ENCODE data around the gene IRF4. TPM values are rescaled to one million over a fixed set of nuclear protein-coding genes. Genes with fewer than 3 reads are reported as not detected.
A peak's percentile ranks its signal among the peaks of the same experiment; 100 is the strongest.

The IRF4 gene
- total and polyA plus RNA-seq, 12 donors, result 0.04 to 3.6 (median 0.32) TPM; not detected in 1

DNA sequence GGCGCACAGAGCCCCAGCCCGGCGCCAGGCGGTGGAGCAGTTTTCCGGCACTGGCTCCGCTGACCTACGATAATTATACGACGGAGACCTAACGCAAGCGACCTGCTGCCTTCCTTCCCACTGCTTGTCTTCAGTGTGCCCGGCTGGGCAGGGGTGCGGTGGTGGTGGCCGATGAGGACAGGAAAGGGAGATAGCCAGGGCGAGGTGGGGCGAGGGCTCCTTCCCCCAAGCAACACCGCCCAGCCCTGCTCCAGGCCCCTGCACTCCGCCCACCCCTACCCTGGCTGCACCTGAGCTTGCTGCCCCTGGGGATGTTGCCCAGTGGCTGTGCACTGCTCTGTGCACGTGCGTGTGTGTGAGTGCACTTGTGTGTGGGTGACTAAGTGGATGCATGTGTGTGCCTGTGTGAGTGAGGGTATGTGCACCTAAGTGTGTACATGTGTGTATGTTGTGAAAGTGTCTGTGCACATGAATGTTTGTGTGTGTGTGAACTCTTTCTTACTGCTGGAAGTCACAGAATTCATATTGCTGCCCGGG lies 42.6 kb upstream of the IRF4 start:
- Histone ChIP-seq H3K9me3 (no peaks in the 10 kb centered on the region), H3K27ac (no peak overlapping the region), H3K36me3 (peaks cover 0 to 75% (median 9%) of the 10 kb centered on the region in 9 donors), H3K4me3 (no peak overlapping the region), H3K27me3 (no peaks in the 10 kb centered on the region), H3K4me1 (peaks cover 0 to 16% (median 0%) of the 10 kb centered on the region in 9 donors)
- intact Hi-C loops (cut with DNase I), result no loop called here
- TF ChIP-seq, protein P1, sequence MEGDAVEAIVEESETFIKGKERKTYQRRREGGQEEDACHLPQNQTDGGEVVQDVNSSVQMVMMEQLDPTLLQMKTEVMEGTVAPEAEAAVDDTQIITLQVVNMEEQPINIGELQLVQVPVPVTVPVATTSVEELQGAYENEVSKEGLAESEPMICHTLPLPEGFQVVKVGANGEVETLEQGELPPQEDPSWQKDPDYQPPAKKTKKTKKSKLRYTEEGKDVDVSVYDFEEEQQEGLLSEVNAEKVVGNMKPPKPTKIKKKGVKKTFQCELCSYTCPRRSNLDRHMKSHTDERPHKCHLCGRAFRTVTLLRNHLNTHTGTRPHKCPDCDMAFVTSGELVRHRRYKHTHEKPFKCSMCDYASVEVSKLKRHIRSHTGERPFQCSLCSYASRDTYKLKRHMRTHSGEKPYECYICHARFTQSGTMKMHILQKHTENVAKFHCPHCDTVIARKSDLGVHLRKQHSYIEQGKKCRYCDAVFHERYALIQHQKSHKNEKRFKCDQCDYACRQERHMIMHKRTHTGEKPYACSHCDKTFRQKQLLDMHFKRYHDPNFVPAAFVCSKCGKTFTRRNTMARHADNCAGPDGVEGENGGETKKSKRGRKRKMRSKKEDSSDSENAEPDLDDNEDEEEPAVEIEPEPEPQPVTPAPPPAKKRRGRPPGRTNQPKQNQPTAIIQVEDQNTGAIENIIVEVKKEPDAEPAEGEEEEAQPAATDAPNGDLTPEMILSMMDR (IDR thresholded peaks at IDR 0.05), result no peak
- ATAC-seq (no peak), DNase-seq (peak in 1 of 2 donors; percentile 11)
- 87 to 91% methylated on average over 21 of the region's 21 CpGs for WGBS, 2 donors

DNA sequence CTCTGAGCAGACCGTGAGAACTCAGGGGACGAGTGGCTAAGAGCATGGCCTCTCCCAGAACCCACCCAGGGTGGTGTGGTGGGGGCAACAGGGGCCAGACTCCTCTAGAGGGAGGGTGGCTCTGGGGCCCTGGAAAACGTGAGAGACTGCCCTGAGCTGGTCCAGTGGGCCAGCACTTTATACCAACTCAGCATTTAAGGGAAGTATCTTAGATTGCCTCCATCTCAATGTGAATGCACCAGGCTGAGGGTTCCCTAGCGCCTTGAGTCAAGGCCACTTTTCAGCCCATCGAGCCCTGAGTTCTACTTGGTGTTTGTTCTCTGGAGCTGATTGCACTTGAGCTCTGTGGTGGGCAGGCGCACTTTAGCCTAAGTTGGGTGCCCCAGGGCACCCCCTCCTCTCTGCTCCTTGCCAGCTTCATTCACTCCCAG lies 42.0 kb upstream of the IRF4 start:
- no peaks in the 10 kb centered on the region for H3K27me3 ChIP-seq
- 79 to 89% methylated on average over 6 of the region's 6 CpGs for WGBS, 2 donors
- ATAC-seq, result no peak
- peaks cover 0 to 10% (median 0%) of the 10 kb centered on the region in 9 donors for H3K4me1 ChIP-seq
- no peak overlapping the region for H3K27ac ChIP-seq
- TF ChIP-seq, protein P1 (IDR thresholded peaks at IDR 0.05), result no peak
- intact Hi-C loops (cut with DNase I), result no loop called here
- H3K4me3 ChIP-seq, result no peak overlapping the region
- H3K36me3 ChIP-seq, result peaks cover 0 to 75% (median 9%) of the 10 kb centered on the region in 9 donors
- DNase-seq, result peak in 1 of 2 donors; percentile 3
- no peaks in the 10 kb centered on the region for H3K9me3 ChIP-seq

DNA sequence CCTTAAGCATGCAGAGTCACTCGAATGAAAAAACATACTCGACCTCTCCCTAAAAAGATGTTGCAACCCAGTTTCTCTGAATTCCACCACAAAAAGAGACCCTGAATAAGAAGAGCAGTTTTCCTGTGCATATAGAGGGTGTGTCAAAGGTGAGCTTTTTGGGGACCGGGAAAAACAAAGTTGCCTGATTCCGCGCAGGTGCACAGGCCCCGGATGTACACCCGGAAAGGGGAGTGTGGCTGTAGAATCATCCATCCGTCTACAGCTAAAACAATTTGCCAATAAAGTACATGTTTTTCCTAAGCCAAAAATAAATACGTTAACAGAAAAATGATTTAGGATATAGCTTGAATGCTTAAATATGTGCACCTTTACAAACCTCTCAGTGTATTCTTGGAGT lies 41.2 kb upstream of the IRF4 start:
- intact Hi-C loops (cut with DNase I), result no loop called here
- no peaks in the 10 kb centered on the region for H3K27me3 ChIP-seq
- no peak overlapping the region for H3K4me3 ChIP-seq
- DNase-seq (no peak), ATAC-seq (no peak)
- no peak overlapping the region for H3K27ac ChIP-seq
- WGBS, 2 donors, result 89 to 91% methylated on average over 9 of the region's 9 CpGs
- no peaks in the 10 kb centered on the region for H3K9me3 ChIP-seq
- TF ChIP-seq, protein P1 (IDR thresholded peaks at IDR 0.05), result no peak
- peaks cover 0 to 7% (median 0%) of the 10 kb centered on the region in 9 donors for H3K4me1 ChIP-seq
- peaks cover 0 to 75% (median 9%) of the 10 kb centered on the region in 9 donors for H3K36me3 ChIP-seq

DNA sequence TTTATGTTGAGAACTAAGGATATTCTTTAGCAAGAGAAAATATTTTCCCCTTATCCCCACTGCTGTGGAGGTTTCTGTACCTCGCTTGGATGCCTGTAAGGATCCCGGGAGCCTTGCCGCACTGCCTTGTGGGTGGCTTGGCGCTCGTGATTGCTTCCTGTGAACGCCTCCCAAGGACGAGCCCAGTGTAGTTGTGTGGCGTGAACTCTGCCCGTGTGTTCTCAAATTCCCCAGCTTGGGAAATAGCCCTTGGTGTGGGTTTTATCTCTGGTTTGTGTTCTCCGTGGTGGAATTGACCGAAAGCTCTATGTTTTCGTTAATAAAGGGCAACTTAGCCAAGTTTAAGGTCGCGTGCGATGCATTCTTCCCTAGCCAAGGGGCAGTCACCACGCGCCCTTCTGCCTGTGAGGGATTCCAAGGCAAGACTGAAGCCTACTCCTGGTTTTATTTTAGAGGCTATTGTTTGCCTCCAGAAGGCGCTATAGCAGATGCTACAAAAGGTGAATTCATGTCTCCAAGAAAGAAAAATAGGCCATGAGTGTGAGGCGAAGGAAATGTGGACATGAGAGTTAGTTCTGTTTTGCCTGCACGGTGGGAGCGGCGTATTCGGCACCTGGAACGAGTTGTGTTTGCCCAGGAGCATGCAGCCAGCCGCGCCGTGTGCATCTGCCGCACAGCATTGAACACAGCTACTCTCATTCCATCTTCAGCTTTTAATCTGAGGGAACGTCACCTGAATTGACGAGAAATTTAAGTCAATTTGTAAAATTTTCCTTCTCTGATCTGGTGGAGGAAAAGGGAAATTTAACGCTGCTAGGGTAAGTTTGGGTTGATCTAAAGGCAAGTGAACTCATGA lies 40.3 kb upstream of the IRF4 start:
- no peaks in the 10 kb centered on the region for H3K9me3 ChIP-seq
- TF ChIP-seq, protein P1 (IDR thresholded peaks at IDR 0.05), result no peak
- peak in 1 of 2 donors; percentile 9 for DNase-seq

More for the DNA sequence above, 40.3 kb upstream of the IRF4 start:
- ATAC-seq, result no peak
- no peaks in the 10 kb centered on the region for H3K27me3 ChIP-seq
- intact Hi-C loops (cut with DNase I), result no loop called here
- no peak overlapping the region for H3K4me3 ChIP-seq
- 87% methylated on average over 31 of the region's 31 CpGs for WGBS, 2 donors
- H3K4me1 ChIP-seq, result peaks cover 0 to 9% (median 0%) of the 10 kb centered on the region in 9 donors
- H3K36me3 ChIP-seq, result peaks cover 0 to 70% (median 9%) of the 10 kb centered on the region in 9 donors
- no peak overlapping the region for H3K27ac ChIP-seq

Data from heart right ventricle (tissue), 16 donors.